Neutrophil (primary cell): Measurements from ENCODE around the gene TRMO.

Experiments used
- H3K27ac ChIP-seq: fragments of 200-600 bp; sonication (generic); 2 replicates; pipeline ENCODE4 v1.5.1; 2016; ENCODE audit warnings: mild to moderate bottlenecking, moderate library complexity
- H3K27me3 ChIP-seq: fragments of 200-600 bp; sonication (generic); 2 replicates; pipeline ENCODE4 v1.6.0; 2016; ENCODE audit warnings: mild to moderate bottlenecking
- H3K36me3 ChIP-seq: fragments of 200-600 bp; sonication (generic); 2 replicates; pipeline ENCODE4 v1.5.1; 2017
- H3K4me1 ChIP-seq, 2 experiments: fragments of 200-600 bp in 1 of 2; sonication (generic) in 1 of 2; 1 replicate in 1 of 2; 2 replicates in 1 of 2; pipeline versions ENCODE4 v1.5.1 to v1.6.1; 2013 to 2016; ENCODE audit warnings: low read depth in 1 of 2, low read length in 1 of 2, mild to moderate bottlenecking in 1 of 2, moderate library complexity in 1 of 2; ENCODE audit not compliant: control insufficient read depth in 1 of 2, insufficient read depth in 1 of 2
- H3K4me3 ChIP-seq, 2 experiments: fragments of 200-600 bp in 1 of 2; sonication (generic) in 1 of 2; 1 replicate in 1 of 2; 2 replicates in 1 of 2; pipeline ENCODE4 v1.5.1; 2013 to 2016; ENCODE audit warnings: low read depth in 1 of 2, low read length in 1 of 2, mild to moderate bottlenecking in 1 of 2, moderate library complexity in 1 of 2
- H3K9me3 ChIP-seq: fragments of 200-600 bp; sonication (generic); 2 replicates; pipeline ENCODE4 v1.5.1; 2016
- TF ChIP-seq, protein P1 (sequence below): fragments of 200-600 bp; sonication (generic); IDR thresholded peaks from 2 replicates; pipeline ENCODE4 v1.5.1; 2016; ENCODE audit warnings: antibody characterized with exemption

The TRMO gene

DNA sequence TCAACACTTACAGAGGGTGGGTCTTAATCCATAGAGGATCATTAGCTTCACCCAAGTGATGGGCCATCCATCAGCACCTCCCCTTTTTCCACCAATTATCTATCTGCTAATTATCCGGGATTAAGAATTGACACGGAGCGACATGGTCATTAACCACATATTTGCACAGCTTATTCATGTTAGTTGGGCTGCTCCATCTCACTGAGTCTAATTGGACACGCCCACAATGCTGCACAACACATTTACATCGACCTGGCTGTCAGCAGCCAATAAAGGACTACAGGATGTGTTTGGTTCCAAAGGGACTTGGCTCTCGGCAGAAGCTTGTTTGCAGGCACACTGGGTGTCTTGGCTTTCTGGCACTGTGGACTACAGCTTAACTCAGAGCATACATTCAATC is 47.7 kb downstream of the TRMO start:
- no peak overlapping the region for H3K27ac ChIP-seq
- H3K4me3 ChIP-seq: no peak overlapping the region
- H3K36me3 ChIP-seq: no peaks in the 10 kb centered on the region
- H3K4me1 ChIP-seq: peaks cover 7 to 12% of the 10 kb centered on the region in 2 experiments
- TF ChIP-seq, protein P1, sequence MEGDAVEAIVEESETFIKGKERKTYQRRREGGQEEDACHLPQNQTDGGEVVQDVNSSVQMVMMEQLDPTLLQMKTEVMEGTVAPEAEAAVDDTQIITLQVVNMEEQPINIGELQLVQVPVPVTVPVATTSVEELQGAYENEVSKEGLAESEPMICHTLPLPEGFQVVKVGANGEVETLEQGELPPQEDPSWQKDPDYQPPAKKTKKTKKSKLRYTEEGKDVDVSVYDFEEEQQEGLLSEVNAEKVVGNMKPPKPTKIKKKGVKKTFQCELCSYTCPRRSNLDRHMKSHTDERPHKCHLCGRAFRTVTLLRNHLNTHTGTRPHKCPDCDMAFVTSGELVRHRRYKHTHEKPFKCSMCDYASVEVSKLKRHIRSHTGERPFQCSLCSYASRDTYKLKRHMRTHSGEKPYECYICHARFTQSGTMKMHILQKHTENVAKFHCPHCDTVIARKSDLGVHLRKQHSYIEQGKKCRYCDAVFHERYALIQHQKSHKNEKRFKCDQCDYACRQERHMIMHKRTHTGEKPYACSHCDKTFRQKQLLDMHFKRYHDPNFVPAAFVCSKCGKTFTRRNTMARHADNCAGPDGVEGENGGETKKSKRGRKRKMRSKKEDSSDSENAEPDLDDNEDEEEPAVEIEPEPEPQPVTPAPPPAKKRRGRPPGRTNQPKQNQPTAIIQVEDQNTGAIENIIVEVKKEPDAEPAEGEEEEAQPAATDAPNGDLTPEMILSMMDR: no peak
- peaks cover 69% of the 10 kb centered on the region for H3K27me3 ChIP-seq
- H3K9me3 ChIP-seq: no peaks in the 10 kb centered on the region

DNA sequence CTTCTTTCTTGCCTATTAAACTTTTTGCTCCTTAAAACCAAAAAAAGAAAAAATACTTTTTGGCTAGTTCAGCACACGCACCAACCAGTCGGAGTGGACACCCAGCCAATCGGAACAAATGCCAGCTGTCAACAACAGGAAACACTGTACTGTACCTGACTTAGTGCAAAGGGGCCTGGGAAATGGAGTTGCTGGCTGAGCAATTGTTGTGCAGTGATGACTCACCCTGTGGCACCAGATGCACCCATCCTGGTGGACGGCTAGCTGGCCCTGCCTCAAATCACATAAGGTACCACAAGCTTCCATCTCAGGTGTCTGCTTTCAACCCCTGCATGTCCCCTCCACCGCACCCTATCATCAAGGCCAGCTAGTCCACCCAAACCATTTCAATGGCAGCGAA is 48.4 kb downstream of the TRMO start:
- Histone ChIP-seq H3K9me3 (no peaks in the 10 kb centered on the region), H3K4me1 (peaks cover 7 to 12% of the 10 kb centered on the region in 2 experiments), H3K36me3 (no peaks in the 10 kb centered on the region), H3K4me3 (no peak overlapping the region), H3K27ac (no peak overlapping the region), H3K27me3 (peaks cover 65% of the 10 kb centered on the region)
- TF ChIP-seq, protein P1: no peak

DNA sequence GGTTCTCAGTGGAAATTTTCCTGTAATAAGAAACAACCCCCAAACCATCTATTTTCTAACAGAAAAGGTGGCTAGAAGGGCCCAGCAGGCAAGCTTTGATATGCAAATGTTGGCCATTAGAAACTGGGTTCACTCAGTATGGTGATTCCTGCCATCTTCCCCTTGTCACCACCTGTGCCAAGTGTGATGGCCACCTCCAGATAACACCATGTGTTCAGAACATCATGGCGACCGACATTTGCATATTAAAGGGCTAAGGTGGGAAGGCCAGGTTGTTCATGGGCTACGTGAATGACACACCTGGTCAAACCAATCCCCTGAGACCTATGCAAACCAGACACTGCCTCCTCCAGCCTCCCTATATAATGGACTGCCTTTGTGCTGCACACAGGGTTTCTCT is 48.9 kb downstream of the TRMO start:
- Histone ChIP-seq H3K4me1 (peaks cover 7 to 12% of the 10 kb centered on the region in 2 experiments), H3K27ac (no peak overlapping the region), H3K9me3 (no peaks in the 10 kb centered on the region), H3K36me3 (no peaks in the 10 kb centered on the region), H3K4me3 (no peak overlapping the region), H3K27me3 (peaks cover 69% of the 10 kb centered on the region)
- TF ChIP-seq, protein P1: no peak

DNA sequence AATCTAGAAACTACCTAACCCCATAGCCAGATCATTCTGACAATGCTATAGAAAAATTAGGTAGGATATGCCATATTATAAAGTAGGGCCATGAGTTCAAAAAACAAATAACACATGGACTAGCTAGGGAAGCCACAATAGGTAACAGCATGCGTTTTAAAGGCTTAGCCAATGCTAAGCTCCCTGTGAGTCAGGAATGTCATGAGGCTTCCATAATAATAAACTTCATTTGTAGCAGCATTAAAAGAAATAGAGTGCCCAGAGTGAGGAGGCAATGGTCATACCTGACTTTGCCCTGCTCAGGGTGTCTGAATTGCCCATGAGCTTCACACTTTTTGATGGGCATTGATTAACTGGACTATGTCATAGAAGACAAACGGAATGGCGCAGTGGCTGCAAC is 53.4 kb downstream of the TRMO start:
- peaks cover 9% of the 10 kb centered on the region for H3K9me3 ChIP-seq
- peaks cover 78% of the 10 kb centered on the region for H3K27me3 ChIP-seq
- TF ChIP-seq, protein P1: no peak
- H3K36me3 ChIP-seq: no peaks in the 10 kb centered on the region
- H3K27ac ChIP-seq: no peak overlapping the region
- no peaks in the 10 kb centered on the region for H3K4me1 ChIP-seq
- H3K4me3 ChIP-seq: no peak overlapping the region

DNA sequence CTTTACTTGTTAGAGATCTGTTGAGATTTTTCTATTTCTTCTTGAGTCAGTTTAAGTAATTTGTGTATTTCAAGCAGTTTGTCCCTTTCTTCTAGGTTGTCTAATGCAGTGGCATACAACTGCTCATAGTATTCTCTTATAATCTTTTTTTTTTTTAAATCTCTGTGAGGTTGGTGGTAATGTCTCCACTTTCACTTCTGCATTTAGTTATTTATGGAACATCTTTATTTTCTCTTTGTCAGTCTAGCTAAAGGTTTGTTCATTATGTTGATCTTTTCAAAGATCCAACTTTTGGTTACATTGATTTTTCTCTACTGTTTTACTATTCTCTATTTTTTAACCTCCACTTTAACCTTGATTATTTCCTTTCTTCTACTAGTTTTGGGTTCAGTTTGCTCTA is 55.5 kb downstream of the TRMO start:
- no peak overlapping the region for H3K27ac ChIP-seq
- no peaks in the 10 kb centered on the region for H3K4me1 ChIP-seq
- H3K4me3 ChIP-seq: no peak overlapping the region
- peaks cover 83% of the 10 kb centered on the region for H3K27me3 ChIP-seq
- TF ChIP-seq, protein P1: no peak
- H3K36me3 ChIP-seq: no peaks in the 10 kb centered on the region
- H3K9me3 ChIP-seq: peaks cover 9% of the 10 kb centered on the region

DNA sequence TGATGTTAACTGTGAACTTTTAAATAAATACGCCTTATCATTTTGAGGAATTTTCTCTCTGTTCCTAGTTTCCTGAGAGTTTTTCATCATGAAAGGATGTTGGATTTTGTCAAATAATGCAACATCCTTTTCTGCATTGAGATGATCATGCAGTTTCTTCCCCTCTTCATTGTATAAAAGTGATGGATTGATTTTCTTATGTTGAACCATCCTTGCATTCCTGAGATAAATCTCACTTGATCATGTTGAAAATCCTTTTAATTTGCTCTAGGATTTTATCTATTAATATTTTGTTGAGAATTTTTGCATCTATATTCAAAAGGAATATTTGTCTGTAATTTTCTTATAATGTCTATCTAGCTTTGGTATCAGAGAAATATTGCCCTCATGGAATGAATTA is 56.0 kb downstream of the TRMO start:
- Histone ChIP-seq H3K27me3 (peaks cover 84% of the 10 kb centered on the region), H3K27ac (no peak overlapping the region), H3K4me3 (no peak overlapping the region), H3K36me3 (no peaks in the 10 kb centered on the region), H3K4me1 (no peaks in the 10 kb centered on the region), H3K9me3 (peaks cover 9% of the 10 kb centered on the region)
- TF ChIP-seq, protein P1: no peak
